Stimulated activated naive CD4-positive, alpha-beta T cell treated with Interleukin-2 at 50 U/mL for 16 hours (primary cell): ENCODE results near the gene C9orf43.
"Not testable (repeated sequence)": the region's sequence is repeated elsewhere in the genome, so short reads cannot be mapped to it uniquely, and the experiment has no call there.

Source experiments
- DNase-seq: peaks from one replicate; lab custom pipeline; 2025; lab: John Stamatoyannopoulos, UW

The C9orf43 gene, protein sequence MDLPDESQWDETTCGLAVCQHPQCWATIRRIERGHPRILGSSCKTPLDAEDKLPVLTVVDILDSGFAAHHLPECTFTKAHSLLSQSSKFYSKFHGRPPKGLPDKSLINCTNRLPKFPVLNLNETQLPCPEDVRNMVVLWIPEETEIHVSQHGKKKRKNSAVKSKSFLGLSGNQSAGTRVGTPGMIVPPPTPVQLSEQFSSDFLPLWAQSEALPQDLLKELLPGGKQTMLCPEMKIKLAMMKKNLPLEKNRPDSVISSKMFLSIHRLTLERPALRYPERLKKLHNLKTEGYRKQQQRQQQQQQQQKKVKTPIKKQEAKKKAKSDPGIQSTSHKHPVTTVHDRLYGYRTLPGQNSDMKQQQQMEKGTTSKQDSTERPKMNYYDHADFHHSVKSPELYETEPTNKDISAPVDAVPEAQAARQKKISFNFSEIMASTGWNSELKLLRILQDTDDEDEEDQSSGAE

DNA sequence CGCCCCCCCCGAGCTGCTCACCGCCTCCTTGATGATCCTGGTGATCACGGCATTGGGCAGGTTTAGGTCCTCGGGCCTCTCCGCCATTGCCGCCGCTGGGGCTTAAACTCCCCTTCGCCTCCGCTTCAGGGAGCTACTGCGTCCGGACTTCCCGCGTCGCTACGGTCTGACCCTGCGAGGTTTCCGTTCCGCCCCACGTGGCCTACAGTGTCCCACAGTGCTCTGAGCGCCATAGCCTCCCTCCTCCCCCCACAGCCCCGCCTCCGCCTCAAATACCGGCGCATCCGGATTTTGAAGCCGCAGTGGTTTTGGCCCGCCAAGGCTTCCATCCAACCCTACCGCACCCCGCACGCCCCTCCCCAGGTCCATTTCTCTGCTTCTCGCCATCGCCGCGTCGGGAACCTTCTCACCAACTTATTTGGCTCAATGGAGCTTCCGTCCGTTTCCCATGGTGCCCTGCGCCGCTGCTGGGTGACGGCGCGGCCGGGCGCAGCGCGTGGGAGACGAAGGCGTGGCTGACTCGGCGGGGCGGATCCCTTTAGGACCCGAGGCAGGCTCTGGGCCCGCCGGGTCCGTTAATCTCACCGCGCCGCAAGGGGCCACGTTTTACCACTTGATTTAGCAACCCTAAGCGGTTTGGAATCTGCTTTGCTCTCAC lies at the start of gene C9orf43, which contains the start of gene POLE3:
TSS of gene C9orf43 (plus strand) at position 541 of the 658 bp plus-strand sequence. CDS start 2,747 bp downstream, outside the sequence.
TSS of gene POLE3 (minus strand) at position 469 of the 658 bp plus-strand sequence. CDS start at position 87, 382 bp downstream.
- peak; percentile 98 for DNase-seq

DNA sequence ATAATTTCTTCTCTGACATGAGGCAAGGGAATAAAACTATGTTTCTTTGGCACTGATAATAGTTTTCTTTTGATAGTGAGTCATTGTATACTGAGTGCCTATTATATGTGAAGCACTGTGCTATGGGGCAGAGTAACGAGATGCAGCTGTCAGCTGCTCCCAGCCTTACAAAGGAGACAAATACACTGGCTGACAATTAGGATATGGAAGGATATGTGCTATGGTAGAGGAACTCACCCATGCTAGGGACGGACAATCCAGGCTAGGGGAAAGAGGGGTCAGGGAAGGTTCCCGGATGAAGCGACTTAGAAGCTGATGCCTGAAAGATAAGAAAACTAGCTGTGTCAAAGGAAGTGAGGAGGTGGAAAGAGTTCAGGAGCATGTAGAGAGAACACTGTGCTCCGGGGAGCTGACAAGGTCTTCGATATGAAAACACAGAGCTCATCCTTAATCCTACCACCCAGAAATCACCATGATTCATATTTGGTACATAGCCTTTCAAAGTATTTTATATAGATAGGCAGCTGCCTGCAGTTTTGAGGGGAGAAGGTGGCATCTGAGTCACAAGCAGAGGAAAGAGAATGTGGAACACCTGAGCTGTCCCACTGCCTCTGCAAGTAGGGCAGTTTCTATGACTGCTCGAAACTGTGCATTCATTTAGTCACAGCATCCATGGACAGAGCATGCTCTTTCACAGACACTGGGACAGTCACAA lies 49.1 kb upstream of the C9orf43 start:
- DNase-seq, result no peak

DNA sequence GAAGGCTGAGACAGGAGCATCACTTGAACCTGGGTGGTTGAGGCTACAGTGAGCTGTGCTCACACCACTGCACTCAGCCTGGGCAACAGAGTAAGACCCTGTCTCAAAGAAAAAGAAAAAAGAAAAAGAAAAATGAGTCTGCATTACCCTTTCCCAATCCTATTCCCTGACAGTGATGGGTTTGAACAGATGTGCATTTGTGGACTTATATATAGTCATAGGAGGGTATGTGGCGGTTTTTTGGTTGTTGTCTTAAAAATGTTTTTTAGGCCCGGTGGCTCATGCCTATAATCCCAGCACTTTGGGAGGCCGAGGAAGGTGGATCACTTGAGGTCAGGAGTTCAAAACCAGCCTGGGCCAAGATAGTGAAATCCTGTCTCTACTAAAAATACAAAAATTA lies 47.2 kb upstream of the C9orf43 start:
- no peak for DNase-seq

DNA sequence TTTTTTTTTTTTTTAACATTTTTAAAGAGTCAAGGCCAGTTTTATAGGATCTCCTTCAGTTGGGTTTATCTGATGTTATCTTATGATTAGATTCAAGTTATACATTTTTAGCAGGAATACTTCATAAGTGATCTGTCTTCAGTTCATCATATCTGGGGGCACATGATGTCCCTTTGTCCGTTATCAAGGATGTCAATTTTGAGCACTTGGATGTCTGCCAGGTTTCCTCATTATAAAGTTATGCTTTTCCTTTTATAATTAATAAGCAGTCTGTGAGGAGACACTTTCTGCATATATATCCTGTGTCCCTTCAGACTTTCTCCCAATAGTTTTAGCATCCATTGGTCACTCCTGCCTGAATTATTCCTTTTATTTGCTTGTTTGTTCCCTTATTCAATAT lies 45.6 kb upstream of the C9orf43 start:
- no peak for DNase-seq

DNA sequence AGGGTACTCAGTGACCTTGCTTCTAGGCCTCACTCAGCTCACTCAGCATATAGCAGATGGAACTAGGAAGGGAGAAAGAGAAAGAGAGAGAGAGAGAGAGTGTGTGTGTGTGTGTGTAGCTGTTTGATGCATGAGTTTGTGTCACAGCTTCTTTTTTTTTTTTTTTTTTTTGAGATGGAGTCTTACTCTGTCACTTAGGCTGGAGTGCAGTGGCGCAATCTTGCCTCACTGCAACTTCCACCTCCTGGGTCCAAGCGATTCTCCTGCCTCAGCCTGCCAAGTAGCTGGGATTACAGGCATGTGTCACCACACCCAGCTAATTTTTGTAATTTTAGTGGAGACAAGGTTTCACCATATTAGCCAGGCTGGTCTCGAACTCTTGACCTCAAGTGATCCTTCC lies 44.9 kb upstream of the C9orf43 start:
- DNase-seq, result not testable (repeated sequence)

DNA sequence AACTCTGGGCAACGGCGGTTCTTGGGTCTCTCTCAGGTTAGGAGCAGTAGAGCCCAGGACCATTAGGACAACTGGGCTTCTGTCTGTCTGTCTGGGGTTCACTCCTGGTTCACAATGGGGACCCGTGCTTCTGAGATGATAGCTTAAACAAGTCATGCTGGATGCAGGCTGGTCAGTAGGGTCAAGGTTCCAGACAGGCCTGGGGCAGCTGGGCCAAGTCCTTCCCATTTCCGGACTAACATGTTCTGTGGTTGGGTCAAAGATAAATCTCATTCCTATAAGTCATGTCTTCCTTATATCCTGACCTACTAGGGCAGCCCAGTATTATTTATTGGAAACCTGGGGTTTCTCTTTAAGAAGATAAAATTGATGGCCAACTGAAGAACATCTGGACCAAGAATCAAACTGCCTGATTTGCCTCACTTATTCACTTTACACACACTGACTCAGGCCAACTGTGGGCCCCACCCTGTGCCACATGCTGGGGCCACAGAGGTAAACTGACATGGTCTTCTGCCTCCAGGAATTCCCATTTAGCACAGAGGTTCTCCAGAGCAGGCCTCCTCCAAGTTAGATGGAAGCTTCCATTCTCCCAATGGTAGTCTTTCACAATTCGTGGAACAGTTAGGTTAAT lies 42.1 kb upstream of the C9orf43 start:
- DNase-seq, result no peak

DNA sequence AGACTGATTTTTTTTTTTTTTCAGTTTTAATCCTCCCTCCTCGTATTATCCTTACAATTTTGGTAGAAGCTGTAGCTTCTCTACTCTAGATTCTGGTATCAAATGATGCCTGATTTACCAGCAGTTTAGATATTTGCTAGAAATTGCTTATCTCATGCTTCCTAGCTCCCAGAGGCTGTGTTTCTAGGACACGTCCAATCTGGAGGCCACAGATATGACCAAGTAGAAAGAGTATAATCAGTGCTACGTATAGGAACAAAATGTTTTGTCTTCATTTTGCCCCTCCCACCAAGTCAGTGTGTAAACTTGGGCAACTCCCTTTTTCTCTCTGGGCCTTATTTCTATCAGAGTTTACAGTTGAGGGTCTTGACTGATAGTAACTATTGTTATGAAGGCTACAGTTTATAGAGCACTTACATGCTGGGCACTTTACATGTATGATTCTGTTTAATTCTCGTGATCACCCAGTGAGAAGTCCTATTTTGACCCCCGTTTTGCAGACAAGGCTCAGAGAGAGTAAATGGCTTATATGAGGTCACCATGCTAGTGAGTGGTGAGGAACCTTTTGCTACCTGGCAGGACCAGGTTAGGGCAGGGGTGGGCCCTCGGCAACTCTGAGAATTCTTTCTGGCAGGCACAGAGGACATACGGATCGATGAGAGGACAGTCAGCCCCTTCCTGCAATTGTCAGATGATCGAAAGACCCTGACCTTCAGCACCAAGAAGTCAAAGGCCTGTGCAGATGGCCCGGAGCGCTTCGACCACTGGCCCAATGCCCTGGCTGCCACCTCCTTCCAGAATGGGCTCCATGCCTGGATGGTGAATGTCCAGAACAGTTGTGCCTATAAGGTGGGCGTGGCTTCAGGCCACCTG lies 41.3 kb upstream of the C9orf43 start:
- no peak for DNase-seq

DNA sequence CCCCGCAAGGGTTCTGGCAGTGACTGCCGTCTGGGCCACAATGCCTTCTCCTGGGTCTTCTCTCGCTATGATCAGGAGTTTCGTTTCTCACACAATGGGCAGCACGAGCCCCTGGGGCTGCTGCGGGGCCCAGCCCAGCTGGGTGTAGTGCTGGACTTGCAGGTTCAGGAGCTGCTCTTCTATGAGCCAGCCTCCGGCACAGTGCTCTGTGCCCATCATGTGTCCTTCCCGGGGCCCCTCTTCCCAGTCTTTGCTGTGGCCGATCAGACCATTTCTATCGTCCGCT lies 40.7 kb upstream of the C9orf43 start:
- no peak for DNase-seq

DNA sequence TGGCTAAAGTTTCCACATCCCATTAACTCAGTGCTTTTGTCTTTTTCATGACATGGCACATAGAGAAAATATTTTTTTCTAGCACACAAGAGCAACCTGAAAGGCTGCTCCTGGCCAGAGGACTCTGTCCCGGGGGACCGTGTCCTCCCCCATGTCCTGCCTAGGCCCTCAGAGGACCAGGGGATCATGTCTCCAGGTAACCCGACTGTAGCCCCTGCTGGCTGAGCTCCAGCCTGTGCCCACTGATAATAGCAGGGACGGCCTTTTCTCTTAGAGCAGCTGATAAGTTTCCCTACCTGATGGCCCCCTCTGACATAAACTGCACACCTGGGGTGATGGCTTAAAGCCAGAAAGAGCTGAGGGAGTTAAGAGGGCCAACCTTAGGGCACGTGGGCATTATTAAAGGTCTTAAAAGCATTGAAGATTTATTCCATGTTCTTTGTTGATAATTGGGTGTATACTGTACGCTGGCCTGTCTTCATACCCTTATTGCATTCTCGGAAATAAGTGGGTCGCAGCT lies 39.7 kb upstream of the C9orf43 start:
- no peak for DNase-seq

DNA sequence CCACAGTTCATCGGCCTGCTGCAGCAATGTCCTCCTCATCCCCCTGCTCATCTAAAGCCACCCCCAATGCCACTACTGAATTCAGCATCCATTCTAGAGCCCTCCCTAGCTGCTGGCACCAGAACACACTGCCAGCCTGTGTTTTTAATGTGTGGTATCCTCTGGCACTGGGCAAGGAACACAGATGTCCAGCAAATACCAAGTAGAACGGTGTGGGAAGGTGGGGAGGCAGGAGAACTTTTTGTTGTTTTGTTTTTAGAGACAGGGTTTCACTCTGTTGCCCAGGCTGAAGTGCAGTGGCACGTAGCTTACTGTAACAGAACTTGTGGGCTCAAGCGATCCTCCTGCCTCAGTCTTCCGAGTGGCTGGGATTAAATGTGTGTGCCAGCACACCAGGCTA lies 38.5 kb upstream of the C9orf43 start:
- no peak for DNase-seq

DNA sequence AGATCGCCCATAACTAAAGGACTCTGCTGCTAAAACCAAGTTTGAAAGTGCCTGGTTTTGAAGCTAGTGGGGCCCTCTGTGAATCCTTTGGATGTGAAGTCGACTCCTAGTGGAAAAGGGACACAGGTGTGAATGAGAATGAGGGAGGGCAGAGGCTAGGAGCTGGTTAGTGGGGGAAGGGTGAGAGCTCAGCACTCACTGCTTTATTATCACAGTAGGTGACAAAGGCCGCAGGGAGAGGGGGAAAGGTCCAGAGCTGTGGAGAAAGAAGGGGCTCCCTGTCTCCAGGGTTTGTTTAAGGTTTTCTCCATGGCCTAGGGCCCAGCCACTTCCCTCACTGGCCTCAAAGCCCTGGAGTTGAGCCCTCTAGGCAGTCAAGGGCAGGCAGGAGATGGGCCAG lies 37.3 kb upstream of the C9orf43 start:
- DNase-seq, result no peak

DNA sequence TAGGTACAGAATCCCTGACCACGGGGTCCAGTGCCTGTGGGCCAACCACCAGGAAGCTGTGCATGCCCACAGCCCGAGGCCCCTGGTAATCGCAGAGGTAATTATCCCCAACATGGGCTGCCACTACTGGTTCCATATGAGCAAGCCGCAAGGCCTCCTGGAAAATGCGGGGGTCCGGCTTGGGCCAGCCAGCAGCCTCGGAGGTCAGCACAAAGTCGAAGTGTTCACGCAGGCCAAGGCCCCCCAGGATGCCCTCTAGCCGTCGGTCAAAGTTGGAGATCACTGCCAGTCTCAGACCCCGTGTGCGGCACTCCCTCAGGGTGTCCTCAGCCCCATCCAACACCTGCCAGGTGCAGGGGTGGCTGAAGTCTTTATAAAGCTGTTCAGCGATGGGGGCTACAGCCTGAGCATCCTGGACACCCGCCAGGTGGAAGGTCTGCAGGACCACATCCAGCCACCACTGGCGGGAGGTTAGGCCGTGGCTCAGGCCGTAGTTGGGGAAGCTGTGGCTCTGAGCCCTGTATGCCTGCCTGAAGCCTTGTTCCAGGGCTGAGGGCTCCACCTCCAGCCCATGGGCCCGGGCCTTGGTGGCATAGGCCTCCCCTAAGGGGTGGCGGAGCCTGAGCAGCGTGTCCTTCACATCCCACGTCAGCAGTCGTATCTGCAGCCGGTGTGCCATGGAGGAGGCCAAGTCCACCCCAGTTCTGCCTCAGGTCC lies 36.7 kb upstream of the C9orf43 start:
- no peak for DNase-seq

DNA sequence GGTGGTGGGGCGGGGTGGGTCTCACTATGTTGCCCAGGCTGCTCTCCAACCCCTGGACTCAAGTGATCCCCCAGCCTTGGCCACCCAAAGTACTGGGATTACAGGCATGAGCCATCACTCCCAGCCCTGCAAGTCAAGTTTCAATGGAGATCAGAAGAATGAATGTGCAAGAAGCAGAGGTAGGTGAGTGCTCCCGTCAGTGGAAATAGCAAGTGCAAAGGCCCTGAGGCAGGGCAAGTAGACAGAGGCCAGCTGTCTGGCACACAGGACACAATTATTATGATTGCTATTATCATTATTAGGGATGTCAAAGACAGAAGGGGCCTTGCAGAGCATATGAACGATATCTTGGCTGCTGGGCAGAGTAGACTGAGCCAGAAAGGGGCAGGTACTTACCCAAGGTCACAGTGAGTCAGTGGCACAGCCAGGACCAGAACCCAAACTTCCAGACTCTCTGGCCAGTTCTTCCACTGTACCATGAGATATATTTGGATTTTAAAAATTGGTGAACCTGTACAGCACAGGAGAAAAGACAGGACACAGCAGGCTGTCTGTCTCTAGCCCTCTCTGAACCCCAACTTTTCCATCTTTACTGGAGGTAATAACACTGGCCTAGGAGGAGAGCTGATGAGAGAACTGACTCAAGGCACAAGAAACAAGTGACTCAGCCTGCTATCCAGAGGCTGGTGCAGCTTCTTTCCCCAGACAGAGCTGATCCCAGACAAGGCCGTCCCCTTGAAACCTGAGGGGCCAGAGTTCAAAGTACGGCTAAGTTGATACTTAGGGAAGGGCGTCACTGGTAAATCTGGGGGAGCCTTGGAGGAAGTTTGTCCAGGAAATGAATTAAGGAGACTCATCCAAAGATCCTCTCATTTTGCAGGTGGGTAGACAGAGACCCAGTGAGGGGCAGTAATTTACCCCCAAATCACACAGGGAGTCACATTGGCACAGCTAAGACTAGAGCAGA lies 35.2 kb upstream of the C9orf43 start:
- no peak for DNase-seq

DNA sequence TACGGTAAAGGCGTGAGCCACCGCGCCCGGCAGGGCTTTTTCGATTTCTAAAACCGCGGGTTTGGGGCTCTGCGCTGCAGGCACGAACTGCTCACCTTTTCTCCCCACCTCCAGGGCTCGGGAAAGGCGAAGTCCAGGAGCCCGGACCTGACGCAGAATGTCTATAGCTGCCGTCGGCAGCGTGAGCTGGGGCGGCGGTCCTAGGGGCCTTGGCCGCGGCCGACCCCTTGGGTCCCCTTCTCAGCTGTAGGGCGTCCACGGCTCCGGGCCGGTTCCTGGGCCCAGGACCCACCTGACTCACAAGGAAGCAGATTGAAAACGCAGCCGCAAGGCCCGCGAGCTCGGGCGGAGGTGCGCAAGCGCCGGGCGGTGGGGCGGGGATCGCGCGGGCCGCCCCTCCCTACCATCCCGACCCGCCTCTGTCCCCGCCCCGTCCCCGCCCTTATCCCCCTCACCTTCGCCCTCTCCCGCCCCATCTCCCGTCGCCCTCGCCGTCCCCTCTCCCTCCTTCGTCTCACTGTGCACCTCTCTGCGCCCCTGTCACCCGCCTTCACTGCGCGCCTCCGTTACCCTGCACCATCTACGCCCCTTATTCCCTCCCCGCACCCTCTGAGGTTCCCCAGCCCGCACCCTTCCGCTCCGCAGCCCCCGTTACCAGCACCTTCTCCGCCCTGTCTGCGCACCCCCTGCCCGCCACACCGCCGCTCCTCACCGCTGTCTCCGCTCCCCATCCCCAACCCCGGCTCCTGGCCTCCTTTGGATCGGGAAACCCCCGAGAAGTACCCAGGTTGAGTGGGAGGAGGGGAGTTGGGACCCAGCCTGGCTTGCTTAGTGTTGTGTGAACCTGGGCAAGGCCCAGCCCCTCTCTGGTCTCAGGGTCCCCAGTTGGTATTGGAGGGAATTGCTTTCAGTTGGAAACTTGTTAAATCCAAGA lies 33.6 kb upstream of the C9orf43 start, which contains the start of gene HDHD3:
TSS of gene HDHD3 (minus strand) at position 353 of the 934 bp plus-strand sequence. CDS start 2,632 bp downstream, outside the sequence.
- DNase-seq, result peak; percentile 64

DNA sequence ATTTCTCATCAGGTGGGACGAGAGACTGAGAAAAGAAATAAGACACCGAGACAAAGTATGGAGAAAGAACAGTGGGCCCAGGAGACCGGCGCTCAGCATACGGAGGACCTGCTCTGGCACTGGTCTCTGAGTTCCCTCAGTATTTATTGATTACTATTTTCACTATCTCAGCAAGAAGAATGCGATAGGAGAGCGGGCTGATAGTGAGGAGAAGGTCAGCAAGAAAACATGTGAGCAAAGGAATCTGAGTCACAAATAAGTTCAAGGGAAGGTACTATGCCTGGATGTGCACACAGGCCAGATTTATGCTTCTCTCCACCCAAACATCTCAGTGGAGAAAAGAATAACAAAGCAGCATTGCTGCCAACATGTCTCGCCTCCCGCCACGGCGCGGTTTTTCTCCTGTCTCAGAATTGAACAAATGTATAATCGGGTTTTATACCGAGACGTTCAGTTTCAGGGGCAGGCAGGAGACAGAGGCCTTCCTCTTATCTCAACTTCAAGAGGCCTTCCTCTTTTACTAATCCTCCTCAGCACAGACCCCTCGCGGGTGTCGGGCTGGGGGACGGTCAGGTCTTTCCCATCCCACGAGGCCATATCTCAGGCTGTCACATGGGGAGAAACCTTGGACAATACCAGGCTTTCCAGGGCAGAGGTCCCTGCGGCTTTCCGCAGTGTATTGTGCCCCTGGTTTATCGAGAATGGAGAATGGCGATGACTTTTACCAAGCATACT lies 31.3 kb upstream of the C9orf43 start:
- not testable (repeated sequence) for DNase-seq

DNA sequence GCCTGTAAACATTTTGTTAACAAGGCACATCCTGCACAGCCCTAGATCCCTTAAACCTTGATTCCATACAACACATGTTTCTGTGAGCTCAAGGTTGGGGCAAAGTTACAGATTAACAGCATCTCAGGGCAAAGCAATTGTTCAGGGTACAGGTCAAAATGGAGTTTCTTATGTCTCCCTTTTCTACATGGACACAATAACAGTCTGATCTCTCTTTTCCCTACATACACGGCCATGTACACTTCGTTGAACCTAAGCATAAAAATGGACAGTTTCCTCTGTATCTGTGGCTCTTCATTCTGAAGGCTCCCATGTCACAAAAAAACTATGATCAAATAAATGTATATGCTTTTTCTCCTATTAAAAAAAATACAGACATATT lies 30.7 kb upstream of the C9orf43 start:
- DNase-seq, result not testable (repeated sequence)

DNA sequence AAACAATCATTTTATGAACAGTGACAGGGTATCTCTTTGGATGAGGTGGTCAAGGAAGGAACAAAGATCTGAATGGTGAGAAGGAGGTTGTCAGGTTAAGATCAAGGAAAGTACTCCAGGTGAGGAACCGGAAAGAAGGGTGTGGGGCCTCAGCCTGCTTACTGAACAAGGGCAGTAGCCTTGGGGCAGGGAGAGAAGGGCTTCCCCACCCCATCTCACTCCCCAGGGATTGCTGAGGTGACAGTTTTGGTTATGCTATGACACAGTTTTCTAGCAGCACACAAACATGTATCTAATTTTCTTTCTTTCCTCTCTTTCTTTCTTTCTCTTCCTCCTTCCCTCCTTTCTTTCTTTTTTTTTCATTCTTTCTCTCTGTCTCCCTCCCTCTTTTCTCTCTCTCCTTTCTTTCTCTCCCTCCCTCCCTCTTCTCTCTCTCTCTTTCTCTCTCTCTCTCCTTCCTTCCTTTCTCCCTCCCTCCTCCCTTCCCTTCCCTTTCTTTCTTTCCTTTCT lies 29.6 kb upstream of the C9orf43 start:
- no peak for DNase-seq
